ENCODE measurements around the gene OLA1.

DNA sequence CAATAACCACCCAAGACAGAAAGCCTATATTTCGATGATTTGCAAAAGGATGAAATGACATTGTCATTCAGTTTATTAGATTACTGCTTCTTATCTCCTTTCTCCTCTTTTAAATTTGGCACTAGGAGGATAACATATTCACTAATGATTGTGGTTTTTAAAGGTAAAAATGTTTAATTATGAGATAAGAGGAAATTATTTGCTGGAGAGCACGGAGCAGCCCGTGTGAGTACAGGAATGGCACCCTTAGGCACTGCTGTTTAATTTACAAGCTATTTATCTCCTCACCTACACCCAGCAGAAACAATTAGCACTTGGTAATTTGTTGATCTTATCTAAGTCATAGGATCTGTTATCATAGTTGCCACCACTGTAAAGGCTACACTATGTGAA, 195.8 kb downstream of the OLA1 start:
- TF ChIP-seq CTCF (conservative IDR thresholded peaks at IDR 0.05; ENCODE audit: low read depth, low read length) (no peak), MXI1 (IDR thresholded peaks at IDR 0.05; ENCODE audit: borderline replicate concordance, low read depth, low read length) (no peak), RAD21 (IDR thresholded peaks at IDR 0.05; ENCODE audit: low read length) (no peak), BHLHE40 (IDR thresholded peaks at IDR 0.05; ENCODE audit: low read depth, low read length) (no peak)

All from IMR-90 (cell line).